Heart left ventricle (tissue), 13 donors: ENCODE results near the gene RBMS3.

Source experiments
- CTCF ChIP-seq, 12 donors: fragments of 200-600 bp; sonication (generic) in 4 of 12; IDR thresholded peaks; one replicate each; pipeline versions ENCODE4 v1.5.0 to v1.8.0; 2018 to 2022; ENCODE audit warnings: antibody characterized with exemption in 12 of 12, mild to moderate bottlenecking in 5 of 12
- POLR2A ChIP-seq, 2 donors: fragments of 450-650 bp; IDR thresholded peaks; one replicate each; pipeline ENCODE4 v1.6.1; 2017; ENCODE audit warnings: antibody characterized with exemption in 2 of 2, mild to moderate bottlenecking in 2 of 2, moderate library complexity in 2 of 2
- donor health status: ischemic (EF 13 %, LVEDD 7.1; RV severe dilation, severe dysfunction).
- donor health status: DM: no; HTN: yes; CAD: no.
- donor health status: DM: no; HTN: no; CAD: no.
- donor health status: ischemic (EF 25% LVEDD 6.9; RV normal size, moderate dysfunction).
- donor health status: ischemic (EF 25% LVEDD 5.7; RV mildly dilated, moderate dysfunction).
- donor health status: ischemic (EF 35%, LVEDD 5.7; RV mildly dilated, moderate dysfunction).
- donor health status: nonischemic (EF 11% LVEDD 7.7; RV severe dilation, severe dysfunction).
- donor health status: DM: yes; HTN: yes; CAD: no.
- donor health status: PGD.
- donor health status: ischemic (EF 29% LVEDD 5.4; RV normal size, mild dysfunction).
- donor health status: nonischemic (EF 23%, LVEDD 6.1; RV moderate dilation, normal function).

- TF ChIP-seq CTCF (IDR thresholded peaks at IDR 0.05) (no peak), POLR2A (IDR thresholded peaks at IDR 0.05) (no peak)
Measured at GRCh38 chr3:29514170-29514569, 233.3 kb downstream of the RBMS3 start.
